ENCODE data around the gene HIF3A. TPM values are rescaled to one million over a fixed set of nuclear protein-coding genes. Genes with fewer than 3 reads are reported as not detected.

Gene HIF3A
- total and polyA plus RNA-seq, 5 experiments from 2014 or later = not detected

- peaks cover 0 to 56% (median 5%) of the 10 kb centered on the region in 3 donors for H3K36me3 Mint-ChIP-seq
- no peaks in the 10 kb centered on the region for H3K9me3 Mint-ChIP-seq
- H3K4me1 Mint-ChIP-seq = peaks cover 17 to 73% (median 59%) of the 10 kb centered on the region in 4 donors
- H3K27ac Mint-ChIP-seq = peak overlapping the region in 5 of 10 donors; percentile 10 to 73 (median 63)
- no peak for ATAC-seq
- DNase-seq = no peak
- POLR2A ChIA-PET = no interaction called here
- no peaks in the 10 kb centered on the region for H3K27me3 Mint-ChIP-seq
- peak overlapping the region in 1 of 10 donors; percentile 26 for H3K4me3 Mint-ChIP-seq
Observed at GRCh38 chr19:46355234-46356148, 58.6 kb downstream of the HIF3A start.

DNA sequence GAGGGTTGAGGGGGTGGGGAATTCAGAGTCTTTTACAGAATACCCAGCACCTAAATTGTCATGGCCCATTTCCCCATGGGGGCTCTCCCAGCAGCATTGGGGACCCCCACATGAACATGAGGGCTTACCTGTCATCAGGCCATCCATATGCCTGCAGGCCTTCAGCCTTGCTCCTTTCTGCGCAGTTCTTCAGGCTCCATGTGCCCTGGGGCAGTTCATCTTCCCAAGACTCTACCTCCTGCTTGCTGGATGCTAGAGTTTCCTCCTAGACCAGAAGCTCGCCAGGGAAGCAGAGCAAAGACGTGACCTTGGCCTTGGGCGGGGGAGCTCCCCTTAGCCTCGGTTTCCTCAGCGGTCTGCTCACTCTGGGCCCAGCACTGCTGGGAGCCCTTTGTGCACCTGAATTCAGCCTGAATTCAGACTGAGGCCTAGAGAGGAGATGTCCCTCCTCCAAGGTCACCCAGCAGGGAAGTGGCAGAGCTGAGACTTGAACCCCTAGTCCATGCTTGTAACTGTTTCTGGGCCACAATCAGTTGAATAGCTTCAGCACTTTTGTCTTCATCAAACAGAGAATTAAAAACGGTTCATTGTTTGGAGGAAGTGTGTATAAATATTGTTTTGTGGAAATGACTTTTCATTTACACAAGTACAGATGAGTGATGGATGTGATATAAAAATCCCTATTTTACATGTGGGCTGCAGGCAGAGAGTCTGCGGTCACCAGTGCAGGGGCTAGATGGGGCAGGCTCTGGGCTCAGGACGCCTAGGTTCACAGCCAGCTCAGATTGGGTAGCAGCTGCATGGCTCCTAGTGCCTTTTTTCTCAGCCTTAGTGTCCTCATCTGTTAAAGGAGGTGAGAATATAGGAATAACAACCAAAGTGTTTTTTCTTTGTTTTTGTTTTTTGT is 59.6 kb downstream of the HIF3A start:
- no peak overlapping the region for H3K4me3 Mint-ChIP-seq
- H3K27me3 Mint-ChIP-seq = no peaks in the 10 kb centered on the region
- no peaks in the 10 kb centered on the region for H3K9me3 Mint-ChIP-seq
- POLR2A ChIA-PET = interaction anchor here (1.6 kb wide), 1 partner anchor 12 kb away, joined by 4 read pairs; no protein-coding TSS in a partner anchor
- H3K4me1 Mint-ChIP-seq = peaks cover 12 to 71% (median 57%) of the 10 kb centered on the region in 4 donors
- no peak for DNase-seq
- H3K27ac Mint-ChIP-seq = peak overlapping the region in 7 of 10 donors; percentile 13 to 63 (median 52)
- no peak for ATAC-seq
- H3K36me3 Mint-ChIP-seq = peaks cover 0 to 59% (median 5%) of the 10 kb centered on the region in 3 donors

DNA sequence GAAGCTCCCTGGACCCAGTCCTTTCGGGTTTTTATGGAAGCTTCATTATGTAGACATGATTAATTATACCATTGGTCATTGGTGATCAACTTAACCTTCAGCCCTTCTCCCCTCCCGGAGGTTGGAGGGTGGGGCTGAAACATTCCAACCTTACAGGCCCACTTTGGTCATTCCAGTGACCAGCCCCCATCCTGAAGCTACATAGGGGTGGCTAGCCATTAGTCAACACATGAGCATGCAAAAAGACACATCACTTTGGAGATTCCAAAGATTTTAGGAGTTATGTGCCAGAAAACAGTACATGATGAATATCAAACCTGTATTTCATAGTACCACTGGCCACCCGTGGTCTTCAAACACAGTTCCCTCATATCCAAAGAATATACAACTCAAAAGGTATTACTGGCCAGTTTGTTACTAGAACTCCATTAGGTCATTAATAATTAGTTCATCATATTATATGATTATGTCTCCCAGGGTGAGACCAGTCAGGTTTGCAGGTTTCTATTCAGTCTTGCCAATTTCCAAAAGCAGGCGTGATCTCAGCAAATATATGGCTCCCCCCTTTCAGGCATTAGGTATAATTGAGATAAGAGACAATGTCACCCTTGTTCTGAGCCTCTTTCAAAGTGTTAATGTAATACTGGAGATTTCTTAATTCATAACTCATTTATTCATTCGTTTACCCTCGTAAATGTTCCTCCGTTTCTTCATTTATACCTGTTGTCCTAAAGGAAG is 61.2 kb downstream of the HIF3A start:
- H3K4me3 Mint-ChIP-seq = no peak overlapping the region
- DNase-seq (no peak), ATAC-seq (no peak)
- H3K27me3 Mint-ChIP-seq = no peaks in the 10 kb centered on the region
- POLR2A ChIA-PET = interaction anchor here (1.6 kb wide), 1 partner anchor 10 kb away, joined by 4 read pairs; no protein-coding TSS in a partner anchor
- H3K36me3 Mint-ChIP-seq = peaks cover 0 to 59% (median 8%) of the 10 kb centered on the region in 3 donors
- no peaks in the 10 kb centered on the region for H3K9me3 Mint-ChIP-seq
- H3K4me1 Mint-ChIP-seq = peaks cover 10 to 69% (median 53%) of the 10 kb centered on the region in 4 donors
- no peak overlapping the region for H3K27ac Mint-ChIP-seq

DNA sequence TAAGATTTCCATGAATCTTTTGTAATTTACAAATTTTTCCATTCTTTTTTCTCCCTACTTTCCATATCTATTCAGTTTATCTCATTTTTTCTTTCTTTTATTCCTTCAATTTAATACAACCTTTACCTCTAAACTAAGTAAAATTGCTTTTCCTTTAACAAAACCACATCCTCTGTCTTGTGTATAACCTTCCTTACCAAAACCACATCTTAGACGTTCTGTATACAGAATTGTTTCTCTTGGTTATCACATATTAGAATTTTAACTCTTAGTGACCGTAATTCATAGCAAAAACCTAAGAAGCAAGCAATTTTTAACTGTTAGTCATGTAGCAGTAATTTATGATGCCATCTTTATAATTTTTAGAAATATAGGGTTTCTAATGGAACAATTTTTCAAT is 65.1 kb downstream of the HIF3A start:
- peak overlapping the region in 4 of 10 donors; percentile 0 to 41 (median 22) for H3K27ac Mint-ChIP-seq
- ATAC-seq (peak; percentile 75 to 98), DNase-seq (peak in 3 of 10 donors; percentile 62 to 70 (median 66))
- no peaks in the 10 kb centered on the region for H3K9me3 Mint-ChIP-seq
- H3K36me3 Mint-ChIP-seq = peaks cover 5 to 48% (median 10%) of the 10 kb centered on the region in 3 donors
- H3K27me3 Mint-ChIP-seq = no peaks in the 10 kb centered on the region
- H3K4me1 Mint-ChIP-seq = peaks cover 15 to 65% (median 49%) of the 10 kb centered on the region in 4 donors
- POLR2A ChIA-PET = interaction anchor here (0.6 to 0.7 kb wide), 3 partner anchors 23 to 1892 kb away, joined by 3 to 4 read pairs (median 3); no protein-coding TSS in a partner anchor
- peak overlapping the region; percentile 65 to 88 (median 82) for H3K4me3 Mint-ChIP-seq

- peaks cover 5 to 43% (median 10%) of the 10 kb centered on the region in 3 donors for H3K36me3 Mint-ChIP-seq
- H3K27ac Mint-ChIP-seq = no peak overlapping the region
- no peak overlapping the region for H3K4me3 Mint-ChIP-seq
- POLR2A ChIA-PET = interaction anchor here (0.6 kb wide), 1 partner anchor 32 kb away, joined by 3 read pairs; no protein-coding TSS in a partner anchor
- ATAC-seq (no peak), DNase-seq (no peak)
- peaks cover 12 to 51% (median 41%) of the 10 kb centered on the region in 4 donors for H3K4me1 Mint-ChIP-seq
- no peaks in the 10 kb centered on the region for H3K9me3 Mint-ChIP-seq
- no peaks in the 10 kb centered on the region for H3K27me3 Mint-ChIP-seq
Observed at GRCh38 chr19:46364359-46364758, 67.5 kb downstream of the HIF3A start.

GRCh38 chr19:46365561-46365960 is 68.7 kb downstream of the HIF3A start:
- no peak for DNase-seq
- POLR2A ChIA-PET = no interaction called here
- H3K27ac Mint-ChIP-seq = peak overlapping the region in 1 of 10 donors; percentile 71

DNA sequence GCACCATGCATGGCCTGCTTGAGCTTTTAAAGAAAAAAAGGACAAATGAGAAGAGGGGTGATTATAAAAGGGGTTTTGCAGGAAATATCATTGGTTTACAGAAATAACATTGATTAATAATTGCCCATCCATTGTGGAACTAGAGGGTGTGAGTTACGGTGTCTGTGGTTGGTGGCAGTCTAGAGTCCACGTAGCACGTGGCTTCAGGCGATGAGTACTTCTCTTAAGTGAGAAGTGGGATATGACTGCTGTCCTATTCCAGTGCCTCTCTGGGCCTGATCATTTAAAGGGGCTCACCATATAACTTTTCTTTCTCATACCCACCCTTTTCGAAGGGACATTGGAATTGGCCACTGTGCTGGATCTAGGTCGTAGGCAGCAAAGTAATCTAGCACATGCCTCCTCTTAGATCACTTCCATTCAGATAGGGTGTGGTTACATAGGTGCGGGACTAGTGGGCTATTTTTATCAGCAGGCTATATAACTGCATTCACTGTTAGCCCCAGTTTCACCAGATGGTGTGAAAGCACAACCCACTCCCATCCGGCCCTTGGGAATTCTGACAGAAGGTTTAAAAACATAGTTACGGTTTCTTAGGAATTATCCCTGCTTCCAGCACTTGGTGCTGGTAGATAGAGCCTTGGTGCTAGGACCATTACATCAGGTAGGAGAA is 69.9 kb downstream of the HIF3A start:
- H3K27me3 Mint-ChIP-seq = no peaks in the 10 kb centered on the region
- no peaks in the 10 kb centered on the region for H3K9me3 Mint-ChIP-seq
- POLR2A ChIA-PET = no interaction called here
- H3K27ac Mint-ChIP-seq = peak overlapping the region in 2 of 10 donors; percentile 9 to 49
- DNase-seq = no peak
- peaks cover 18 to 50% (median 40%) of the 10 kb centered on the region in 4 donors for H3K4me1 Mint-ChIP-seq
- peaks cover 5 to 40% (median 9%) of the 10 kb centered on the region in 3 donors for H3K36me3 Mint-ChIP-seq
- ATAC-seq = no peak
- H3K4me3 Mint-ChIP-seq = no peak overlapping the region

More at GRCh38 chr19:46365561-46365960, 68.7 kb downstream of the HIF3A start:
- Mint-ChIP-seq H3K9me3 (no peaks in the 10 kb centered on the region), H3K36me3 (peaks cover 5 to 40% (median 10%) of the 10 kb centered on the region in 3 donors), H3K27me3 (no peaks in the 10 kb centered on the region), H3K4me1 (peaks cover 13 to 48% (median 39%) of the 10 kb centered on the region in 4 donors), H3K4me3 (no peak overlapping the region)
- no peak for ATAC-seq

DNA sequence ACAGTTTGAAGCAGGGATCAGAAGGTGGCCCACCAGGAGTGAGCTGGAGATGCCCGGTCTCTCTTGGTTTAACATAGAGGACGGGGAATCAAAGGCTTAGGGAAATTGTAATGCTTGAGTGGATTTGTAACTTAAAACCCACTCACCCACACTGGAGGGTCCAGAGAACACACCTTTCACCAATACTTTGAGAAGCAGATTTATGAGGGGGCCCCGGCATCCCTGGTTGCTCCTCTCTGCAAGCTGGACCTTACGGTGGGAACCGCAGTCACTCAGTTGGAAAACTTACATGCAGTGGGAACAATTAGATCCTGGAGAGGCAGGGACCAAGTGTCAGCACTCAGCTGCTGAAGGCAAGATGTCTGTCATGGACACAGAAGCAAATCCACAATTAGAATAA is 70.6 kb downstream of the HIF3A start:
- H3K36me3 Mint-ChIP-seq = peaks cover 5 to 45% (median 7%) of the 10 kb centered on the region in 3 donors

DNA sequence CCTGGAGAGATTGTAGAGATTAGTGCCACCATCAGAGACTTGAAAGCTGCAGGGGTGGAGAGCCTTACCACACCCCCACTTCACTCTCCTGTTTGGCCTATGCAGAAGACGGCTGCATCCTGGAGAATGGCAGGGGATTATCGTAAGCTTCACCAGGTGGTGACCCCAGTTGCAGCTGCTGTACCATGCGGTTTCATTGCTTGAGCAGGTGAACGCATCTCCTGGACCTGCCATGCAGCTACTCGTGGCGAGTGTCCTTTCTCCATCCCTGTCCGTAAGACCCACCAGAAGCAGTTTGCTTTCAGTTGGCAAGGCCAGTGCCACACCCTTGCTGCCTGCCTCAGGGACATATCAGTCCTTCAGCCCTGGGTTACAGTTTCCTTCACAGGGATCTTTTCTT is 71.3 kb downstream of the HIF3A start:
- H3K4me3 Mint-ChIP-seq = no peak overlapping the region
- peaks cover 16 to 52% (median 40%) of the 10 kb centered on the region in 4 donors for H3K4me1 Mint-ChIP-seq
- H3K27ac Mint-ChIP-seq = no peak overlapping the region
- H3K36me3 Mint-ChIP-seq = peaks cover 5 to 46% (median 7%) of the 10 kb centered on the region in 3 donors
- H3K9me3 Mint-ChIP-seq = no peaks in the 10 kb centered on the region
- DNase-seq (no peak), ATAC-seq (no peak)
- no peaks in the 10 kb centered on the region for H3K27me3 Mint-ChIP-seq
- POLR2A ChIA-PET = interaction anchor here (0.5 to 1.2 kb wide), 2 partner anchors 11 to 72 kb away, joined by 4 read pairs; no protein-coding TSS in a partner anchor

More for the DNA sequence above, 70.6 kb downstream of the HIF3A start:
- Mint-ChIP-seq H3K27ac (peak overlapping the region in 1 of 10 donors; percentile 9), H3K4me1 (peaks cover 16 to 51% (median 40%) of the 10 kb centered on the region in 4 donors), H3K4me3 (no peak overlapping the region), H3K9me3 (no peaks in the 10 kb centered on the region), H3K27me3 (no peaks in the 10 kb centered on the region)
- DNase-seq (no peak), ATAC-seq (no peak)
- POLR2A ChIA-PET = no interaction called here

DNA sequence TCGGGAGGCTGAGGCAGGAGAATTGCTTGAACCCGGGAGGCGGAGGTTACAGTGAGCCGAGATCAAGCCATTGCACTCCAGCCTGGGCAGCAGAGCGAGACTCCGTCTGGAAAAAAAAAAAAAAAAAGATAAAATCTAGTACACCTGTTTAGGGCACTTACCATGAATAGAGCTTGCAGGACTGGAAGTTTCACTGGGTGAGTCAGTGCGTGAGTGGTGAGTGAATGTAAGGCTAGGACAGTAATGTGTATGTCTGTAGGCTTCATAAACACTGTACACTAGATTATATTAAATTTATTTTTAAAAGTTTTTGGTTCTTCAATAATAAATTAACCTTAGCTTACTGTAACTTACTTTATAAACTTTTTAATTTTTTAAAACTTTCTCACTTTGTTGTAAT is 73.0 kb downstream of the HIF3A start:
- DNase-seq (no peak), ATAC-seq (no peak)
- no peaks in the 10 kb centered on the region for H3K27me3 Mint-ChIP-seq
- no peak overlapping the region for H3K27ac Mint-ChIP-seq
- H3K4me1 Mint-ChIP-seq = peaks cover 12 to 47% (median 30%) of the 10 kb centered on the region in 4 donors
- H3K36me3 Mint-ChIP-seq = peaks cover 0 to 36% (median 0%) of the 10 kb centered on the region in 3 donors
- POLR2A ChIA-PET = interaction anchor here (0.6 kb wide), 2 partner anchors 121 to 386 kb away, joined by 3 to 4 read pairs; no protein-coding TSS in a partner anchor
- no peaks in the 10 kb centered on the region for H3K9me3 Mint-ChIP-seq
- H3K4me3 Mint-ChIP-seq = no peak overlapping the region

DNA sequence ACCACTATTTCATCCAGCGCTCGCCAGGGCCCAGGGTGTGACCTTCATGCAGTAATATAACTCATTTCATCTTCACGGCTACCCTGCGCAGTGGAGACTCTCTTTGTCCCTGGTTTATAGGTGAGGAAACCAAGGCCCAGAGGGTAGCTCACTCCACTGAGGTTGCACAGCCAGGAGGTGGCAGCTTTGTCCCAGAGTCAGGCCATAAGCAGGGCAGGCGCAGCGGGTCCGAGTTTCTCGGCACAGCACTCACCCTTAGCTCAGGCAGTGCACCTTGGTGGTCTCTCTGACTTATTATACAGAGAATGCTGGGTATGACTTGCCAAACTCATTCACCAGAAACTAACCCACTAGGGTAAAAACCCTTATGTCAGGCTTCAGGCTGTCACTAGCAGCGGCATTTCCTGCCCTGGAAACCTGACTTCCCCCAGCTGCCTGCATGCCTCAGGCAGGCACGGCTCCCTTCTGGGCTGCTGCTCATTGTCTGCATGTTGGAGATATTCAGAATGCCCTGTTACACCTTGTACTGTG is 74.6 kb downstream of the HIF3A start:
- Mint-ChIP-seq H3K4me1 (peaks cover 15 to 37% (median 25%) of the 10 kb centered on the region in 4 donors), H3K27ac (peak overlapping the region in 6 of 10 donors; percentile 24 to 82 (median 62)), H3K36me3 (peaks cover 0 to 40% (median 0%) of the 10 kb centered on the region in 3 donors), H3K9me3 (no peaks in the 10 kb centered on the region), H3K27me3 (no peaks in the 10 kb centered on the region), H3K4me3 (peak overlapping the region in 2 of 10 donors; percentile 22 to 58)
- ATAC-seq (no peak), DNase-seq (peak in 2 of 10 donors; percentile 16 to 32)
- POLR2A ChIA-PET = interaction anchor here (0.6 kb wide), 1 partner anchor 178 kb away, joined by 3 read pairs; no protein-coding TSS in a partner anchor

Data from naive thymus-derived CD8-positive, alpha-beta T cell (primary cell).